D721Med (cell line): ENCODE data around the gene BIRC5.

Experiments used
- DNase-seq: peaks from one replicate; pipeline ENCODE4 v3.0.0; 2011; ENCODE audit warnings: low spot score; ENCODE audit not compliant: insufficient read length
- FAIRE-seq: peaks from 2 replicates; lab custom pipeline; 2011; peaks lifted over from hg19 to GRCh38; lab: Jason Lieb, UNC
- CTCF ChIP-seq: IDR thresholded peaks from 2 replicates; pipeline ENCODE4 v1.5.1; 2012; ENCODE audit warnings: mild to moderate bottlenecking, control low read depth; ENCODE audit not compliant: insufficient read depth; ENCODE audit errors: missing control alignments

The BIRC5 gene

GRCh38 chr17:78200451-78200850, 13.6 kb upstream of the BIRC5 start:
- no peak for DNase-seq
- FAIRE-seq: no peak
- TF ChIP-seq CTCF: no peak

GRCh38 chr17:78202666-78203065, 11.4 kb upstream of the BIRC5 start:
- TF ChIP-seq CTCF: no peak
- no peak for FAIRE-seq
- no peak for DNase-seq

- FAIRE-seq (no peak), DNase-seq (no peak)
- no peak for TF ChIP-seq CTCF
Measured at GRCh38 chr17:78204387-78205123, 9.5 kb upstream of the BIRC5 start.

- no peak for FAIRE-seq
- no peak for TF ChIP-seq CTCF
- DNase-seq: no peak
Measured at GRCh38 chr17:78205124-78205775, 8.8 kb upstream of the BIRC5 start.

GRCh38 chr17:78206298-78206697, 7.8 kb upstream of the BIRC5 start:
- DNase-seq (no peak), FAIRE-seq (no peak)
- no peak for TF ChIP-seq CTCF

GRCh38 chr17:78208486-78208885, 5.6 kb upstream of the BIRC5 start:
- TF ChIP-seq CTCF: no peak
- FAIRE-seq (no peak), DNase-seq (no peak)

- no peak for FAIRE-seq
- no peak for TF ChIP-seq CTCF
- no peak for DNase-seq
Measured at GRCh38 chr17:78210111-78210510, 3.9 kb upstream of the BIRC5 start.
